CD4-positive, alpha-beta T cell treated with Interferon gamma for 1 hour (primary cell): Measurements from ENCODE around the gene TBX3.

ENCODE experiments used
- DNase-seq: peaks from one replicate; pipeline ENCODE4 v3.0.0-alpha.2; 2020

The TBX3 gene

GRCh38 chr12:114681116-114681871, 2.7 kb downstream of the TBX3 start:
- DNase-seq = no peak

GRCh38 chr12:114680604-114681069, 3.3 kb downstream of the TBX3 start:
- DNase-seq = no peak

DNA sequence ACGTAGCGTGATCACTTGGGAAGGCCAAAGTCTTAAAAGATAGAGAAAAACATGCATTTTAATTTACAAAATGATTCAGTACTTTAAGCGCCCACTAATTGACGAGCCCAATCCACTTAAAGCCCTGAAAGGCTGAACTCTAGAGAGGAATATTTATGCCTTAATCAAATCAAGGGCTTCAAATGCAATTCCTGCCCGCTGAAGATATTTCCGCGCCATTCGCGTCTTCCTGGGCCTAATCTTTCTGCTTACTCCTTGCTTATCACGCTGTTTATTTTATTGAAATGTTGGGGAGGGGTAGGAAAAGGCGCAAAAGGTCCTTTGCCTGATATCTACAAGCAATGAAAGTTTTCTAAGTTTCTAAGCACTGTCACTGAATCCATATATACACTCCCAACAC, 4.0 kb downstream of the TBX3 start:
- DNase-seq = no peak

GRCh38 chr12:114679452-114679875, 4.5 kb downstream of the TBX3 start:
- DNase-seq = no peak

DNA sequence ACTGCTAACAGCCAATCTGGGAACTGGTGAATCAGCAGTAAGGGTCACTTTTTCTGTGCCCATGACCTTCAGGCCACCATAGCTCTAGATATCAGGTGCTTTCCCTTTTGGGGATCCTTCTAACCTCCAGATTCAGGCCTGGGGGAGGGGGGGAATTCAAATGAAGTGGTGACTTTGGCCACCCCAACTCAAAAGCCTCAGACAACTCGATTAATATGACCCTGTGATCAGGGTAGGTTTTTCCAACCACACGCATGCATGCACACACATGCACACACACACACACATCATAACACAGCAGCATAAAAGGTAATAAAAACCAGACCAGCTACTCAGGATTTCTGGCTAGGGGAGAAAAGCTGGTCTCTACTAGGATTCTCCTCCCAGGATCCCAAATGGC, 5.3 kb downstream of the TBX3 start:
- no peak for DNase-seq

DNA sequence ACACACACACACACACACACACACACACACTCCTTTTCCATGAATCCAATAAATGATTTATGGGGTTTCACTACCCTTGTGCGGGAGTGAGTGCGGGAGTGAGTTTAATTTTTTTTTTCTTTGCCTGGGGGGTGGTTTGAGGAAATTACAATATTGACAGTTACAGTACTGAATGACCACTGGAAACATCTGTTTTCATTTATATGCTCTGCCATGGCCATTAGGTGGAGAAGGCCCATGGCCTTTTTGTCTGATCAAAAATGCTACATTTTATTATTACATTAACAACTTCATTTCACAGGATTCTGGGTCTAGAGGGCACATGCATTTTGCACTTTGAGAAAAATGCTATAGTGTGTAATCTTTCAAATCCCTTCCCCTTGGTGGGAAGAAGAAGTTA, 5.9 kb downstream of the TBX3 start:
- DNase-seq = no peak

DNA sequence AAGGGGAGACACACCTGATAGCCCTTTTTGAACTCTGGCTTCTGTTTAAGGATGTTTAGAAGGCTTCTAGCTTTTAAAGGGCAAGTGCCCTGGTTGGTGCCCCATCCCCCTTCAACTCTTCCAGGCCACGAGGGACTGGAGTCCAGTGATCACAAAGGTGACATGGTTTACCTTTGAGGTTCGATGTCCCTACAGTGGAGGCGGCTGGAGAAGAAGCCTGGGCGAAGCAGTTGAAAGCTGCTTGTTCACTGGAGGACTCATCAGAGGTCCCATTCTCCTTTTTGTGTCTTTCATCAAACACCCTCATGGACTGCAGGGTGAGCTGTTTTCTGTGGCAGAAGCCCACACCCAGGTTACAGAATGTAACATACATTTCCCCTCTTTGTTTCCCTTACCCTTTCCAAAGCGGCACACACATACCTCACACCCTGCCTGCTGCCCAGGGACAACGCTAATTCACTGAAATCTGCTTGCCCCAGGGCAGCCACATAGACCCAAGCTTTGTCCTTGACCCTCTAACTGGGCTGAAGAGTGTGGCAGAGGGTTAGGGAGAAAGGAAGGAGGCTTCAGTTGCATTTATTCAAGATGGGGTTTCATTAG, 7.7 kb downstream of the TBX3 start:
- no peak for DNase-seq

DNA sequence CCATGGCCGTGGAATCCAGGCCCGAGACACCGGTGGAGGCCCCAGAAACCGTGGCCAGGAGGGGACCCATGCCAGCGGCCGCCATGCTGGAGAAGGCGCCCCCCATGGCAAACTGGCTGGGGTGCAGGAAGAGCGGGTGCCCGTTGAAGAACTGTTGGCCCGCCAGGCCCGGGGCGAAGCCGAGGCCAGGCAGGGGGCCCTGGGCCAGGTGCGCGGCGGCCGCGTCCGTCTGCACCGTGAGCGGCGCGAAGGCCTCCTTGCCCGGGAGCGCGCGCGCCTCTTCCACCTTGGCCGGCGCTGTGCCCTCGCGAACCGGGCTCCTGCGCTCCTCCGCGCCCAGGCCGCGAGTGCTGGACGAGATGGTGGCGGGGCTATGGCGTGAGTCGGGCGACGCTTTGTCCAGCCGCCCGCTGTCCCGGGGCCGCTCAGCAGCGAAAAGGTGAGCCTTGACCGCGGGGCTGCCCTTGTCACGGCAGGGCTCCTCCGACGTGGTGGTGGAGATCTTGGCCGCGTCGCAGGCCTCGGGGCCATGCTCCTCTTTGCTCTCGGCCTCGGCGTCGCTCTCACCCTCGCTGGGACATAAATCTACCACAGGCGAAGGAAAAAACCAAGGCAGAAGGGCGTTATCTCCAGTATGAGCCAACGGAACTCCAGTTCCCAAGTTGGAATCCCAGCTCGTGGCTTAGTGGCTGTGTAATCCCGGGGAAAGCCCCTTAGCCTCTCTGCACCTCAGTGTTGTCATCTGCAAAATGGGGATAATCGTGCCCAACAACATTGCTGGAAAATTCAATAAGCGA, 9.5 kb downstream of the TBX3 start:
- no peak for DNase-seq

GRCh38 chr12:114673901-114674250, 10.1 kb downstream of the TBX3 start:
- no peak for DNase-seq

GRCh38 chr12:114673169-114673833, 10.7 kb downstream of the TBX3 start:
- no peak for DNase-seq

- DNase-seq = no peak
Observed at GRCh38 chr12:114672817-114673168, 11.2 kb downstream of the TBX3 start.

DNA sequence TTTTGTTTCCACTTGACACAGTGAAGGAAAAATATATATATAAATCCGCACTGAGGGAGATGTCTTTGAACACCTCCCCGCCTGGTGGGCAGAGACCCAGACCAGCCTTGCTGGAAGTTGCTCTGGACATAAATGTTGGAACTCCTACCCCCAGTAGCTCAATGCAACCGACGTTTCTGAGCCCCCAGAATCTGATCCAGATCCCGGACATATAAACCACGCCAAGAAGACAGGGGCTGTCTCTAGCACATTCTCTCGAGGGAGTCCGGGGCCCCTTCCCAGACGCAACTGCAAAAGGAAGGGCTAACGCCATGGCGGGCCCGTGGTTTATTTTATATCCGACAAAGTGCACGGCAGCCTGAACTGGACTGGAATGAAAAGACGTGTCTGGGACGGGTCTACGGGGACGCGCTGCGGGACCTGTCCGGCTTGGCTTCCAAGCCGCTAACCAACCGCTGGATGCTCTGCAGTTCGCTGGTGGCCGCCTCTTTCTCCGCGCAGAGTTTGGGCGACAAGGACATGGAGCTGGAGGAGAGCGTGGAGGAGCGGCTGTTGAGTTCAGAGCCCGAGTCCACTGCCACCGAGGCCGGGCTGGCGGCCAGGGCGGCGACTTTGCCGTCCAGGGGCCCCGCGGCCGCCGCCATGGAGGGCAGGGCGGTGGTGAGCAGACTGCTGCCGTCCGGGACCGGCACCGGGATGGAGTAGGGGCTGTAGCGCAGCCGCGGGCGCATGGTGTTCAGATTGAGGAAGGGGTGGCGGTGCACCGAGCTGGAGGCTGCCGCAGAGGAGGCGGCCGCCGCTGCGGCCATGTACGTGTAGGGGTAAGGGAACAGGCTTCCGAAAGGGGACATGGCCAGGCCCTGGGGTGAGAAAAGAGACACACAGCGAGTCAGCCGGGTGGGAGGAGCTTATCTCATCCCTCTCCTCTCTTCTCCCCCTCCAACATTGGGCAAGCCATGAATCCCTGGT, 12.2 kb downstream of the TBX3 start:
- no peak for DNase-seq

GRCh38 chr12:114671066-114671442, 12.9 kb downstream of the TBX3 start:
- no peak for DNase-seq

GRCh38 chr12:114670291-114670980, 13.5 kb downstream of the TBX3 start:
- no peak for DNase-seq

- no peak for DNase-seq
Observed at GRCh38 chr12:114669401-114670290, 14.3 kb downstream of the TBX3 start.

DNA sequence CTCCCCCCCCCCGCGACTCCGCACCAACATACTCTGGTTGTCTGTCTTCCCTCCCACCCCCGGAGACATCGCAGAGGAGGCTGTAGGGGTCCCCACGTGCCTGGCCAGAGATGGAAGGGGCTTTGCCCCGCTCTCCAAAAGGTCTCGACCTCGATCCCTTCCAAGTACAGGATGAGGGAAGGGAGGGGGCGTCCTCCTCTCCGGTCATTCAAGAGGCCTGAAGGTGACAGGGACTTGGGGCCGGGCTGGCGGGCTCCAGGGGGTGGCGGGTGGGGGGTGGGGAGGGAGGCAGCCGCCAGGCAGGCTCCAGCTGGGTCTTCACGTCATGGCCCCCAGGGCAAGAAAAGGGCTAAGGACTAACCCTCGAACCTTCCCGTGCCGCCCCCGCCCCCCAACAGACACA, 15.1 kb downstream of the TBX3 start:
- DNase-seq = no peak

DNA sequence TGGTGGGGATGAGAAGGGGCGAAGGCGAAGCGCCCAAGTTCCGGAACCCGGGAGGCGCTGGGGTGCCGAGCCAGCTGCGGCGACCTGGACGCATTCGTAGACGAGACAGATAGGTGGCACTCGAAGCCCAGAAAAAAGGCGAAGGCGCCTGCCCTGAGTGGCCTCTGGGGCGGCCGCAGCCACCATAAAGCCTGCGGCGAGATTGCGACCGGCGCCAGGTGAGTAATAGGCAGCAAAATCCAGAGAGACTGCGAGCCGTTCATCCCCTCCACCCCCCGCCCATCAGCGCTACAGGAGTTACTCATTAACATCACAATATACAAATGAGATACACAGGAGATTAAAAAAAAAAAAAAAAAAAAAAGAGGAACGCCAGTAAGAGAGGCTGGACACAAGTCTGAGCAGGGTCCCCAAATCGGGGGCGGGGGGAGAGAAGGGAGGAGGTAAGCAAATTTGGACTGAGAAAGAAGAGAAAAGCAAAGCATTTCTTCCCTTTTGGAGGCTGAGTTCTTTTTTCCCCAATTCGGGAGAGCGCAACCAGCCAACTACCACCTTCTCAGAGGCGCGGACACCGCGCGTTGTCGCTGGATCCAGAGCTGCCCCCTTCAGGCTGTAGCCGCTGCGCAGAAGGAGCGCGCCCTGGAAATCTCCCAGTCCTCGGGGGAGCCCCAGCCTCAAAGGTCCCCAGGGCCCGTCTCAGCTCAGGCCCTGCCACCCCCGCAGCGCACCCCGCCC, 15.7 kb downstream of the TBX3 start:
- DNase-seq = no peak

DNA sequence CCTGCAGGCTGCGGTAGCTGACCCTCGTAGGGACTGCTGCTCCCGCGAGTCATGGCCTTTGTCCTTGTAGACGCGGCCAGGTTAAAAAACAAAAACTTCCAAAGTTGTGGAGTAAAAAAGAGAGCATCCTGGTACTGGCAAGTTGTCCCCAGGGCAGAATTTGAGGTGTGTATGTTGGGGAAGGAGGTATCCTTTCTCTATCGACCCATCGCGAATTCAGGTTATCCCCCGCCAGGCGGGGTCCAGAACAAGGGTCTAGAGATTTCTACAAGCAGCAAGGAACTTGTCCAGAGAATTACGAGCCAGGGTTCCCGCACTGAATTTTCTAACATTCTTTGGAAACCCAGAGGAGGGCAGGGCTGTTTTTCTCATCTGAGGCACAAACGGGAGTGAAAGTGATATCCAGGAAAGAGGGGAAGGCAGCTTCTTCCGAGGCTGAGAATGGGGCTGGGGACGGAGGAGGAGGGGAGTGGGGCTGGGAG, 16.3 kb downstream of the TBX3 start:
- no peak for DNase-seq
